ENCODE data around the gene TMEM108. TPM values are rescaled to one million over a fixed set of nuclear protein-coding genes. Genes with fewer than 3 reads are reported as not detected.

The TMEM108 gene
- total and polyA plus RNA-seq, 10 of the 15 experiments (the other 5 are each of a cell fraction or from before 2014, with no cell fraction given) = 0.02 to 0.58 (median 0.12) TPM; not detected in 5

- Histone ChIP-seq H4K20me1 (ENCODE audit: control insufficient read depth, insufficient read depth) (no peaks in the 10 kb centered on the region), H3K9ac (ENCODE audit: control insufficient read depth, insufficient read depth, low read length) (no peak overlapping the region), H3K4me1 (ENCODE audit: control insufficient read depth, insufficient read depth, low read length) (no peaks in the 10 kb centered on the region), H2AFZ (ENCODE audit: control insufficient read depth, low read depth, low read length) (no peak overlapping the region), H3K79me2 (ENCODE audit: control insufficient read depth, insufficient read depth, low read length) (no peaks in the 10 kb centered on the region), H3K27ac (ENCODE audit: control insufficient read depth, insufficient read depth) (no peak overlapping the region), H3K4me2 (ENCODE audit: control insufficient read depth, insufficient read depth) (no peak overlapping the region), H3K36me3 (ENCODE audit: control insufficient read depth in 2 of 2, insufficient read depth in 2 of 2, low read length in 1 of 2) (no peaks in the 10 kb centered on the region), H3K27me3 (replicated peaks in 1 of 2; ENCODE audit: control insufficient read depth in 2 of 2, insufficient read depth in 2 of 2, low read length in 1 of 2) (no peaks in the 10 kb centered on the region), H3K9me3 (replicated peaks; ENCODE audit: control insufficient read depth, insufficient read depth, low read length) (no peaks in the 10 kb centered on the region), H3K4me3 (no peak overlapping the region)
- intact Hi-C loops (cut with micrococcal nuclease; ENCODE audit: unreplicated experiment) = no loop called here
- ATAC-seq (no peak), FAIRE-seq (no peak), DNase-seq (ENCODE audit: low read depth, low spot score) (no peak)
- WGBS (ENCODE audit: insufficient coverage, insufficient replicate concordance, low lambda C conversion rate, missing lambda C conversion rate) = 61% methylated on average over 9 of the region's 9 CpGs
- ChIA-PET CTCF (no interaction called here), POLR2A (no interaction called here), RAD21 (ENCODE audit: unreplicated experiment) (no interaction called here), SMC1A (ENCODE audit: uncharacterized antibody, unreplicated experiment) (no interaction called here)
- in situ Hi-C loops (cut with MboI) = no loop called here
- BruUV-seq (replicated peaks) = no TSS peak
- no peak for TF ChIP-seq USF1 (IDR thresholded peaks at IDR 0.05; ENCODE audit: borderline replicate concordance, extremely low read length, insufficient read depth, low read depth, low read length)
- no peak for TF ChIP-seq BCL3 (IDR thresholded peaks at IDR 0.05; ENCODE audit: borderline replicate concordance, insufficient read depth, low read depth, low read length, poor library complexity, severe bottlenecking)
- no peak for TF ChIP-seq GATAD2B (conservative IDR thresholded peaks at IDR 0.05; ENCODE audit: low read depth)
- no peak for TF ChIP-seq BACH1 (IDR thresholded peaks at IDR 0.05; ENCODE audit: borderline replicate concordance)
- TF ChIP-seq ZNF217 (IDR thresholded peaks at IDR 0.05) = no peak
- TF ChIP-seq KAT2A (conservative IDR thresholded peaks at IDR 0.05; ENCODE audit: control insufficient read depth, low read depth, low read length) = no peak
- TF ChIP-seq ASH2L (IDR thresholded peaks at IDR 0.05; ENCODE audit: borderline replicate concordance, low read depth) = no peak
- no peak for TF ChIP-seq NFIC (IDR thresholded peaks at IDR 0.05; ENCODE audit: low read depth, low read length)
- TF ChIP-seq NRF1 (conservative IDR thresholded peaks at IDR 0.05; ENCODE audit: low read depth, low read length) = no peak
Measured at GRCh38 chr3:133192363-133192945, 154.3 kb downstream of the TMEM108 start.

Measured in GM12878 (cell line).